ENCODE data around the gene SHISAL2A. TPM values are rescaled to one million over a fixed set of nuclear protein-coding genes. Genes with fewer than 3 reads are reported as not detected.
"Not testable (repeated sequence)": the region's sequence is repeated elsewhere in the genome, so short reads cannot be mapped to it uniquely, and the experiment has no call there.

The SHISAL2A gene
- total and polyA plus RNA-seq, 7 donors: 8.1 TPM; not detected in 6

- peaks cover 0 to 27% (median 13%) of the 10 kb centered on the region in 4 donors for H3K36me3 ChIP-seq
- 88 to 92% methylated on average over 1 of the region's 1 CpG for WGBS, 2 donors
- H3K9me3 ChIP-seq: no peaks in the 10 kb centered on the region
- DNase-seq: no peak
- H3K4me1 ChIP-seq: no peaks in the 10 kb centered on the region
- TF ChIP-seq EP300 (IDR thresholded peaks at IDR 0.05) (no peak), POLR2A (IDR thresholded peaks at IDR 0.05) (no peak), POLR2AphosphoS5 (IDR thresholded peaks at IDR 0.05) (no peak), CTCF (IDR thresholded peaks at IDR 0.05) (no peak)
- no peak overlapping the region for H3K27ac ChIP-seq
- no peaks in the 10 kb centered on the region for H3K27me3 ChIP-seq
- intact Hi-C loops (cut with DNase I): no loop called here
- no peak overlapping the region for H3K4me3 ChIP-seq
These were observed 51.6 kb downstream of the SHISAL2A start for GRCh38 chr1:52684545-52684944.

- H3K9me3 ChIP-seq; H3K27ac ChIP-seq; intact Hi-C loops (cut with DNase I); H3K4me1 ChIP-seq; H3K4me3 ChIP-seq; H3K27me3 ChIP-seq: not testable (repeated sequence)
- peak; percentile 46 to 78 (median 66) for TF ChIP-seq CTCF (IDR thresholded peaks at IDR 0.05)
- peak; percentile 81 for DNase-seq
- peaks cover 0 to 45% (median 18%) of the 10 kb centered on the region in 4 donors for H3K36me3 ChIP-seq
- WGBS, 2 donors: 55 to 56% methylated on average over 17 of the region's 17 CpGs
These were observed 53.3 kb downstream of the SHISAL2A start for GRCh38 chr1:52686261-52686751.

GRCh38 chr1:52686830-52687229 is 53.9 kb downstream of the SHISAL2A start:
- H3K27ac ChIP-seq: no peak overlapping the region
- intact Hi-C loops (cut with DNase I): no loop called here

GRCh38 chr1:52691821-52692220 is 58.9 kb downstream of the SHISAL2A start:
- intact Hi-C loops (cut with DNase I): no loop called here
- Histone ChIP-seq H3K36me3 (peaks cover 10 to 59% (median 24%) of the 10 kb centered on the region in 4 donors), H3K4me1 (no peaks in the 10 kb centered on the region), H3K27ac (no peak overlapping the region), H3K27me3 (no peaks in the 10 kb centered on the region), H3K4me3 (no peak overlapping the region), H3K9me3 (no peaks in the 10 kb centered on the region)
- no peak for TF ChIP-seq POLR2AphosphoS5 (IDR thresholded peaks at IDR 0.05)
- no peak for TF ChIP-seq EP300 (IDR thresholded peaks at IDR 0.05)
- no peak for TF ChIP-seq POLR2A (IDR thresholded peaks at IDR 0.05)
- no peak for TF ChIP-seq CTCF (IDR thresholded peaks at IDR 0.05)
- WGBS, 2 donors: 94 to 95% methylated on average over 3 of the region's 3 CpGs
- no peak for DNase-seq

More at GRCh38 chr1:52686830-52687229, 53.9 kb downstream of the SHISAL2A start:
- Histone ChIP-seq H3K4me1 (no peaks in the 10 kb centered on the region), H3K36me3 (peaks cover 4 to 50% (median 20%) of the 10 kb centered on the region in 4 donors), H3K27me3 (no peaks in the 10 kb centered on the region), H3K4me3 (no peak overlapping the region), H3K9me3 (no peaks in the 10 kb centered on the region)
- 95% methylated on average over 5 of the region's 5 CpGs for WGBS, 2 donors
- no peak for DNase-seq
- no peak for TF ChIP-seq POLR2A (IDR thresholded peaks at IDR 0.05)
- no peak for TF ChIP-seq POLR2AphosphoS5 (IDR thresholded peaks at IDR 0.05)
- no peak for TF ChIP-seq EP300 (IDR thresholded peaks at IDR 0.05)
- TF ChIP-seq CTCF (IDR thresholded peaks at IDR 0.05): no peak

GRCh38 chr1:52692697-52693096 is 59.7 kb downstream of the SHISAL2A start:
- TF ChIP-seq EP300 (IDR thresholded peaks at IDR 0.05) (no peak), POLR2A (IDR thresholded peaks at IDR 0.05) (no peak), POLR2AphosphoS5 (IDR thresholded peaks at IDR 0.05) (no peak), CTCF (IDR thresholded peaks at IDR 0.05) (no peak)
- H3K27me3 ChIP-seq: no peaks in the 10 kb centered on the region
- intact Hi-C loops (cut with DNase I): no loop called here
- peaks cover 0 to 8% (median 7%) of the 10 kb centered on the region in 4 donors for H3K4me1 ChIP-seq
- no peaks in the 10 kb centered on the region for H3K9me3 ChIP-seq
- WGBS, 2 donors: 98% methylated on average over 4 of the region's 4 CpGs
- no peak for DNase-seq
- no peak overlapping the region for H3K4me3 ChIP-seq
- H3K27ac ChIP-seq: no peak overlapping the region
- H3K36me3 ChIP-seq: peaks cover 10 to 50% (median 18%) of the 10 kb centered on the region in 4 donors

GRCh38 chr1:52693351-52693750 is 60.4 kb downstream of the SHISAL2A start:
- H3K9me3 ChIP-seq; intact Hi-C loops (cut with DNase I); DNase-seq; H3K27me3 ChIP-seq; H3K4me3 ChIP-seq; H3K27ac ChIP-seq; H3K4me1 ChIP-seq: not testable (repeated sequence)
- WGBS, 2 donors: 87 to 93% methylated on average over 10 of the region's 10 CpGs
- H3K36me3 ChIP-seq: peaks cover 10 to 44% (median 14%) of the 10 kb centered on the region in 4 donors
